K562 (cell line): ENCODE measurements around the gene SOWAHD. TPM values are rescaled to one million over a fixed set of nuclear protein-coding genes. Genes with fewer than 3 reads are reported as not detected.

Experiments
- ATF1 ChIP-seq, 2 experiments: fragments of 450-650 bp in 1 of 2; IDR thresholded peaks; 2 replicates each; pipeline ENCODE4 v1.6.1; 2016; ENCODE audit warnings: missing compliant biosample characterization in 1 of 2, missing genetic modification characterization in 1 of 2
- BMI1 ChIP-seq: fragments of 150-350 bp; IDR thresholded peaks from 2 replicates; pipeline ENCODE4 v1.6.1; 2014; ENCODE audit warnings: low read length
- CREBBP ChIP-seq: IDR thresholded peaks from one replicate; pipeline ENCODE4 v1.6.1; 2012; ENCODE audit warnings: low read depth, mild to moderate bottlenecking, control low read depth, inconsistent platforms, low read length
- E2F6 ChIP-seq, 2 experiments: IDR thresholded peaks; 2 replicates each; pipeline ENCODE4 v1.6.1; 2011; ENCODE audit warnings: borderline replicate concordance in 1 of 2, control low read depth in 1 of 2, low read depth in 1 of 2, low read length in 1 of 2, mild to moderate bottlenecking in 1 of 2, mixed read lengths in 1 of 2, moderate library complexity in 1 of 2; ENCODE audit not compliant: insufficient read depth in 1 of 2, insufficient read length in 1 of 2, poor library complexity in 1 of 2, severe bottlenecking in 1 of 2; ENCODE audit errors: extremely low read depth in 1 of 2
- ELF1 ChIP-seq: fragments of 200-800 bp; sonication (Bioruptor generic); IDR thresholded peaks from 2 replicates; pipeline ENCODE4 v1.6.1; 2016; ENCODE audit warnings: missing genetic modification characterization, missing compliant biosample characterization
- EP300 ChIP-seq: IDR thresholded peaks from 2 replicates; pipeline ENCODE4 v1.6.1; 2012; ENCODE audit warnings: low read length, improper control_type of control experiment
- MLLT1 ChIP-seq, 2 experiments: fragments of 450-650 bp; IDR thresholded peaks; 2 replicates each; pipeline ENCODE4 v1.6.1; 2016
- NR2C2 ChIP-seq, 2 experiments: fragments of 200-800 bp in 1 of 2; sonication (Bioruptor generic) in 1 of 2; sonication (generic) in 1 of 2; formaldehyde crosslinking in 1 of 2; IDR thresholded peaks; 2 replicates each; pipeline versions ENCODE4 v1.6.1 to v1.8.0; 2016 to 2022; ENCODE audit warnings: mild to moderate bottlenecking in 1 of 2, missing compliant biosample characterization in 1 of 2, missing genetic modification characterization in 1 of 2, missing genetic modification reagents in 1 of 2
- POLR2A ChIP-seq: fragments of 450-650 bp; conservative IDR thresholded peaks from 2 replicates; pipeline ENCODE4 v1.6.1; 2016
- POLR2B ChIP-seq: fragments of 450-650 bp; IDR thresholded peaks from 2 replicates; pipeline ENCODE4 v1.6.1; 2018; ENCODE audit warnings: low read depth; ENCODE audit not compliant: partially characterized antibody
- POLR3A ChIP-seq: IDR thresholded peaks from 2 replicates; pipeline ENCODE4 v1.6.1; 2011; ENCODE audit warnings: borderline replicate concordance, mild to moderate bottlenecking, moderate library complexity; ENCODE audit not compliant: insufficient read length, insufficient read depth; ENCODE audit errors: extremely low read depth
- PRPF4 ChIP-seq: fragments of 200-400 bp; formaldehyde crosslinking; IDR thresholded peaks from one replicate; pipeline ENCODE4 v1.6.1; 2017; ENCODE audit warnings: low read length, low read depth, mild to moderate bottlenecking; ENCODE audit not compliant: insufficient read depth, poor library complexity, severe bottlenecking
- RERE ChIP-seq: sonication (generic); formaldehyde crosslinking; IDR thresholded peaks from 2 replicates; pipeline ENCODE4 v1.8.0; 2023; ENCODE audit warnings: missing genetic modification reagents, mild to moderate bottlenecking, borderline replicate concordance
- RFX7 ChIP-seq: fragments of 250-450 bp; sonication (Bioruptor Pico); IDR thresholded peaks from 2 replicates; pipeline ENCODE4 v1.5.1; 2021; ENCODE audit warnings: mild to moderate bottlenecking
- TSC22D4 ChIP-seq: fragments of 450-650 bp; IDR thresholded peaks from 2 replicates; pipeline ENCODE4 v1.6.1; 2016; ENCODE audit warnings: missing genetic modification characterization, missing biosample characterization, control low read depth
- ZNF445 ChIP-seq: fragments of 250-450 bp; sonication (Bioruptor Pico); IDR thresholded peaks from 2 replicates; pipeline ENCODE4 v1.4.0; 2020; ENCODE audit warnings: low read depth, mild to moderate bottlenecking, moderate library complexity
- ZNF644 ChIP-seq: fragments of 200-800 bp; sonication (Bioruptor generic); IDR thresholded peaks from 2 replicates; pipeline ENCODE4 v1.6.1; 2016; ENCODE audit warnings: low read depth, missing genetic modification characterization, missing compliant biosample characterization
- polyA plus RNA-seq, 8 experiments: library from polyadenylated mRNA; depleted of rRNA in 4 of 8; stranded (reverse) in 5 of 8; unstranded in 3 of 8; fragments of >200 nt; fragmentation: Nextera tagmentation in 2 of 8; fragmentation: Illumina TruSeq in 1 of 8; extraction: Ambion mirVana in 2 of 8; extraction: Trizol in 1 of 8; gene quantifications; 2 replicates each; pipeline versions ENCODE4 v1.2.1 to v1.2.3, GENCODE V29; 2011 to 2014; ENCODE audit warnings: inconsistent platforms in 1 of 8, missing spikeins in 1 of 8
- total RNA-seq, 7 experiments: library from RNA; depleted of rRNA in 6 of 7; stranded (reverse); fragments of >200 nt in 6 of 7; fragmentation: Illumina TruSeq in 2 of 7; extraction: Trizol in 2 of 7; gene quantifications; 2 replicates each; pipeline versions ENCODE4 v1.2.1 to v1.2.3, GENCODE V29; 2011 to 2021; ENCODE audit warnings: low replicate concordance in 1 of 7
- TF ChIP-seq, protein P1 (sequence below): fragments of 450-650 bp; formaldehyde crosslinking; IDR thresholded peaks from 2 replicates; pipeline ENCODE4 v1.4.0; 2022; ENCODE audit warnings: mild to moderate bottlenecking, moderate library complexity

Gene SOWAHD
- total and polyA plus RNA-seq, 9 of the 15 experiments (the other 6 are each of a cell fraction or from before 2014, with no cell fraction given) = 0.13 to 0.29 TPM; not detected in 7

GRCh38 chrX:119791437-119792231 lies 33.2 kb downstream of the SOWAHD start, which contains the start of gene RPL39 (continued):
- TF ChIP-seq MLLT1 (IDR thresholded peaks at IDR 0.05) (0 out of 4 replicates have a peak, but pooled peaks of 1 of the 2 experiments have one; percentile 18), RERE (no peak), BMI1 (no peak), NR2C2 (CRISPR knock-in tag; IDR thresholded peaks at IDR 0.05) (no peak), NR2C2 (tag; IDR thresholded peaks at IDR 0.05) (peak; percentile 91), POLR3A (no peak), ZNF445 (CRISPR knock-in tag) (no peak), RFX7 (no peak), ELF1 (tag) (peak; percentile 81), TSC22D4 (tag) (no peak), CREBBP (no peak), E2F6 (IDR thresholded peaks at IDR 0.05; ENCODE audit: borderline replicate concordance in 1 of 2, extremely low read depth in 1 of 2, insufficient read depth in 1 of 2, insufficient read length in 1 of 2, low read depth in 1 of 2, low read length in 1 of 2, poor library complexity in 1 of 2, severe bottlenecking in 1 of 2) (peak; percentile 24 to 48), ATF1 (CRISPR knock-in tag; IDR thresholded peaks at IDR 0.05) (no peak), ATF1 (tag; IDR thresholded peaks at IDR 0.05) (peak; percentile 89), ZNF644 (tag) (no peak), POLR2B (peak; percentile 89), EP300 (peak; percentile 41), POLR2A (peak; percentile 98), PRPF4 (peak; percentile 72)
- TF ChIP-seq, protein P1, sequence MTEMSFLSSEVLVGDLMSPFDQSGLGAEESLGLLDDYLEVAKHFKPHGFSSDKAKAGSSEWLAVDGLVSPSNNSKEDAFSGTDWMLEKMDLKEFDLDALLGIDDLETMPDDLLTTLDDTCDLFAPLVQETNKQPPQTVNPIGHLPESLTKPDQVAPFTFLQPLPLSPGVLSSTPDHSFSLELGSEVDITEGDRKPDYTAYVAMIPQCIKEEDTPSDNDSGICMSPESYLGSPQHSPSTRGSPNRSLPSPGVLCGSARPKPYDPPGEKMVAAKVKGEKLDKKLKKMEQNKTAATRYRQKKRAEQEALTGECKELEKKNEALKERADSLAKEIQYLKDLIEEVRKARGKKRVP (CRISPR knock-in tag) = no peak
